DND-41 (cell line): Measurements from ENCODE around the gene RNF25.

ENCODE experiments used
- EZH2 ChIP-seq: IDR thresholded peaks from 3 replicates; pipeline ENCODE4 v1.6.1; 2012; ENCODE audit warnings: borderline replicate concordance, low read depth, mild to moderate bottlenecking, moderate library complexity, low read length, inconsistent platforms; ENCODE audit not compliant: severe bottlenecking
- TF ChIP-seq, protein P1 (sequence below): IDR thresholded peaks from 2 replicates; pipeline ENCODE4 v1.5.1; 2012; ENCODE audit warnings: borderline replicate concordance, low read length, moderate library complexity, mild to moderate bottlenecking; ENCODE audit not compliant: poor library complexity, severe bottlenecking; ENCODE audit errors: extremely low read depth

DNA sequence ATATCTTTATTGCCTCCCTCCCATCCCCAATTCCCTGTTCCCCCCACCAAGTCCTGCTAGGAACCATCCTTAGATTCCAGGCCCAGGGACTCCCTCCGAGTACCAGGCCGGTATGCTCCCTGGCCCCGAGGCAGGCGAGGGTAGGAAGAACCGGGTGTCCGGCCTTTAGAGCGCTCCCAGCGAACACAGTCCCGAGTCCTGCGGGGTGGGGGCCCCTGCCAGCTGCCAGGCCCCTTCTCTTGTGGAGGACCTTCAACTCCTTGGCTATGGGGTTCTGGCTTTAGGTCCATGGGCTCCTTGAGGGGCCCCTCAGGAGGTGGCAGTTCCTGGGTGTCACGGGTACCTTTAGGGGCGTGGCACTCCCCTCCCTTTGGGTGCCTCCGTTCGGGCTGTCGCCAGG lies 7.9 kb downstream of the RNF25 start:
- TF ChIP-seq, protein P1, sequence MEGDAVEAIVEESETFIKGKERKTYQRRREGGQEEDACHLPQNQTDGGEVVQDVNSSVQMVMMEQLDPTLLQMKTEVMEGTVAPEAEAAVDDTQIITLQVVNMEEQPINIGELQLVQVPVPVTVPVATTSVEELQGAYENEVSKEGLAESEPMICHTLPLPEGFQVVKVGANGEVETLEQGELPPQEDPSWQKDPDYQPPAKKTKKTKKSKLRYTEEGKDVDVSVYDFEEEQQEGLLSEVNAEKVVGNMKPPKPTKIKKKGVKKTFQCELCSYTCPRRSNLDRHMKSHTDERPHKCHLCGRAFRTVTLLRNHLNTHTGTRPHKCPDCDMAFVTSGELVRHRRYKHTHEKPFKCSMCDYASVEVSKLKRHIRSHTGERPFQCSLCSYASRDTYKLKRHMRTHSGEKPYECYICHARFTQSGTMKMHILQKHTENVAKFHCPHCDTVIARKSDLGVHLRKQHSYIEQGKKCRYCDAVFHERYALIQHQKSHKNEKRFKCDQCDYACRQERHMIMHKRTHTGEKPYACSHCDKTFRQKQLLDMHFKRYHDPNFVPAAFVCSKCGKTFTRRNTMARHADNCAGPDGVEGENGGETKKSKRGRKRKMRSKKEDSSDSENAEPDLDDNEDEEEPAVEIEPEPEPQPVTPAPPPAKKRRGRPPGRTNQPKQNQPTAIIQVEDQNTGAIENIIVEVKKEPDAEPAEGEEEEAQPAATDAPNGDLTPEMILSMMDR, result no peak
- no peak for TF ChIP-seq EZH2
